GM19324 (cell line): ENCODE results near the gene KRTAP9-8.
"Not testable (repeated sequence)": the region's sequence is repeated elsewhere in the genome, so short reads cannot be mapped to it uniquely, and the experiment has no call there.

Experiments used
- ATAC-seq: cut with Tn5 transposase; IDR thresholded peaks from one replicate; pipeline ENCODE4 v1.9.1; 2021; ENCODE audit warnings: mild to moderate bottlenecking, moderate library complexity; ENCODE audit not compliant: unreplicated experiment, low FRiP score

The KRTAP9-8 gene

GRCh38 chr17:41237949-41238437 is at the start of gene KRTAP9-8:
Gene KRTAP9-8 (plus strand): TSS chr17:41237999. CDS start chr17:41238052, 53 bp downstream.
- not testable (repeated sequence) for ATAC-seq

GRCh38 chr17:41189837-41190318 is 47.9 kb upstream of the KRTAP9-8 start, which contains the start of gene KRTAP9-1:
Gene KRTAP9-1 (plus strand): TSS chr17:41189887. CDS start chr17:41189887, 0 bp downstream.
- not testable (repeated sequence) for ATAC-seq

GRCh38 chr17:41190328-41190727 is 47.5 kb upstream of the KRTAP9-8 start:
- no peak for ATAC-seq

- ATAC-seq: no peak
These were observed 41.7 kb upstream of the KRTAP9-8 start for GRCh38 chr17:41196068-41196467.

GRCh38 chr17:41199421-41200078 is 38.2 kb upstream of the KRTAP9-8 start:
- no peak for ATAC-seq

- no peak for ATAC-seq
These were observed 25.8 kb upstream of the KRTAP9-8 start for GRCh38 chr17:41211845-41212466.

- ATAC-seq: no peak
These were observed 25.2 kb upstream of the KRTAP9-8 start for GRCh38 chr17:41212524-41213169.

GRCh38 chr17:41215681-41216080 is 22.1 kb upstream of the KRTAP9-8 start:
- no peak for ATAC-seq

- ATAC-seq: no peak
These were observed 14.0 kb upstream of the KRTAP9-8 start for GRCh38 chr17:41223821-41224220.

- ATAC-seq: no peak
These were observed 11.7 kb upstream of the KRTAP9-8 start for GRCh38 chr17:41226051-41226450.

GRCh38 chr17:41226598-41227095 is 11.2 kb upstream of the KRTAP9-8 start, which contains the start of gene KRTAP9-2:
Gene KRTAP9-2 (plus strand): TSS chr17:41226648. CDS start chr17:41226655, 7 bp downstream.
- ATAC-seq: not testable (repeated sequence)

- ATAC-seq: no peak
These were observed 7.7 kb upstream of the KRTAP9-8 start for GRCh38 chr17:41230094-41230493.

GRCh38 chr17:41231731-41232130 is 6.1 kb upstream of the KRTAP9-8 start:
- no peak for ATAC-seq

- ATAC-seq: not testable (repeated sequence)
These were observed 5.2 kb upstream of the KRTAP9-8 start, which contains the start of gene KRTAP9-3 for GRCh38 chr17:41232399-41233105. Gene KRTAP9-3 (plus strand): TSS chr17:41232449. CDS start chr17:41232502, 53 bp downstream.

GRCh38 chr17:41237116-41237515 is 683 bp upstream of the KRTAP9-8 start:
- not testable (repeated sequence) for ATAC-seq

- not testable (repeated sequence) for ATAC-seq
These were observed 9.4 kb downstream of the KRTAP9-8 start for GRCh38 chr17:41246995-41247787.

- ATAC-seq: not testable (repeated sequence)
These were observed 11.9 kb downstream of the KRTAP9-8 start, which contains the start of gene KRTAP9-4 for GRCh38 chr17:41249637-41250240. Gene KRTAP9-4 (plus strand): TSS chr17:41249687. CDS start chr17:41249721, 34 bp downstream.

- ATAC-seq: no peak
These were observed 13.5 kb downstream of the KRTAP9-8 start for GRCh38 chr17:41251261-41251660.

- no peak for ATAC-seq
These were observed 17.1 kb downstream of the KRTAP9-8 start for GRCh38 chr17:41254861-41255260.
